SH-SY5Y (cell line): Measurements from ENCODE around the gene CAMTA1.

Experiments
- GATA2 ChIP-seq: IDR thresholded peaks from 2 replicates; pipeline ENCODE4 v1.6.1; 2011; ENCODE audit warnings: mild to moderate bottlenecking, low read depth, low read length
- GATA3 ChIP-seq: IDR thresholded peaks from 2 replicates; pipeline ENCODE4 v1.6.1; 2011; ENCODE audit warnings: low read depth, mild to moderate bottlenecking, low read length, moderate library complexity

GRCh38 chr1:6832531-6833188 is 47.4 kb downstream of the CAMTA1 start:
- TF ChIP-seq GATA3 (no peak), GATA2 (no peak)
